ENCODE measurements around the gene NTNG1. TPM values are rescaled to one million over a fixed set of nuclear protein-coding genes. Genes with fewer than 3 reads are reported as not detected.

NTNG1 gene
- total RNA-seq, 6 experiments from 2014 or later, result not detected

DNA sequence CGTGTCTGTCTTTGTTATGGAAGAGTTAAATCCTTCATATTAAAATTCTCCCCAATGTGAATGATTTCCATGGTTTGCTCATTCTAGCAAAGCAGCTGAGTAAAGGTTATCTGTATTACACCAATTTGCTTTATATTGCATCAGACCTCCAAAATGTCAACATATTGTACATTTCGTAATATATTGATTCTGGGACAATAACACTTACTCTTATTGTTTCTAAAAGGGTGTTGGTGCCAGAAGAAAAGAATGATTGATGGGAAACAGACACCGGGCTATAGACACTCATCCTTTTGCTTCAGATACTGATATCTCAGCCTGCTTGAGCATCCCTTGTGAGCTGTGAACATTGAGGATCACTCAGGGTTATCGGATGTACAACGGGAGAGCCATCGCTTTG is 7.0 kb downstream of the NTNG1 start:
- peaks cover 0 to 11% of the 10 kb centered on the region in 2 donors for H3K27me3 ChIP-seq
- intact Hi-C loops (cut with DNase I), result no loop called here
- 52% methylated on average over 6 of the region's 6 CpGs for WGBS (ENCODE audit: insufficient coverage, low coverage, low lambda C conversion rate, missing lambda C conversion rate)
- ATAC-seq (peak in 3 of 4 donors; percentile 52 to 77 (median 57)), DNase-seq (no peak)
- no peaks in the 10 kb centered on the region for H3K9me3 ChIP-seq
- no peak overlapping the region for H3K27ac ChIP-seq
- H3K4me3 ChIP-seq, result no peak overlapping the region
- TF ChIP-seq POLR2A (IDR thresholded peaks at IDR 0.05) (no peak), CTCF (IDR thresholded peaks at IDR 0.05) (no peak)
- H3K4me1 ChIP-seq, result peaks cover 0 to 6% (median 0%) of the 10 kb centered on the region in 4 donors
- no peaks in the 10 kb centered on the region for H3K36me3 ChIP-seq

DNA sequence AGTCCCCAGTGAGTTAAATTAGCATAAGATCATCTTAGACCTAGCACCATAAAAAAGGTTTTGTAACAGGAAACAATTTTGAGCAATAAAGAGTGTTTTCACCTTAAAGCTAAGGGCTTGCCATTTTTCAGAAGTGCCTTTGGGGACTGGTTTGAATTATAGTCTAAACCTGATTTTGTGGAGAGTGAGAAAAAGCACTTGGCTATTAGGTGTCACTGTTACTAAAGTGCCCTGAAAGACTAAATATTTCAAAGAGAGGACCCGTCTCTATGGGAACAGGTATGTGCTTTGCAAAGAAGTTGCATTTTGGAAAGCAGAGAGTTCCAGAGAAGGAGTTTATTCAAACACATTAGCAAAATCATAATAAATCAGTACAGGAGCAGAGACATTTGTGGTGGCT is 9.1 kb downstream of the NTNG1 start:
- WGBS (ENCODE audit: insufficient coverage, low coverage, low lambda C conversion rate, missing lambda C conversion rate), result 22% methylated on average over 1 of the region's 1 CpG
- intact Hi-C loops (cut with DNase I), result no loop called here
- ATAC-seq, result no peak
- Histone ChIP-seq H3K36me3 (no peaks in the 10 kb centered on the region), H3K27me3 (peaks cover 0 to 4% of the 10 kb centered on the region in 2 donors), H3K4me1 (peaks cover 0 to 6% (median 0%) of the 10 kb centered on the region in 4 donors), H3K9me3 (no peaks in the 10 kb centered on the region), H3K4me3 (no peak overlapping the region), H3K27ac (no peak overlapping the region)
- DNase-seq, result no peak
- TF ChIP-seq CTCF (IDR thresholded peaks at IDR 0.05) (no peak), POLR2A (IDR thresholded peaks at IDR 0.05) (no peak)

DNA sequence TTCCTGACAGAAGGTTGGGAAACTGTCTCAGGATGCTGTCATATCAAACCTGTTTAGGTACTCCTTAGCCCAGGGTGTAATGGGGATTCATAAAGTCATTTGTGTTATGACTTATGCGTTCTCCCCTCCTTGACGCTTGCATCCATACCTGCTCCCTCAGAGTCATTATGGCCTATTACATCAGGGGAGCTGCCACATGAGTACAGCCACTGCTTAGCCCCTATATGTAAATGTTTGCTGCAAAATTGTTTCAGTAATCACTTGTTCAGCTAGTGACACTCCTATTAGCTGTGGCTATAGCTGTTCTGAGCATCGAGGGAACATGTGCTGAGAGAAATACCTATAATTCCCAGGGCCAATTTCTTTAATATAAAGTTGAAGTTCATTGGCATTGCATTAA is 10.5 kb downstream of the NTNG1 start:
- Histone ChIP-seq H3K9me3 (no peaks in the 10 kb centered on the region), H3K4me1 (peaks cover 0 to 6% (median 0%) of the 10 kb centered on the region in 4 donors), H3K4me3 (no peak overlapping the region), H3K36me3 (no peaks in the 10 kb centered on the region), H3K27ac (no peak overlapping the region), H3K27me3 (peaks cover 0 to 4% of the 10 kb centered on the region in 2 donors)
- 51% methylated on average over 3 of the region's 3 CpGs for WGBS (ENCODE audit: insufficient coverage, low coverage, low lambda C conversion rate, missing lambda C conversion rate)
- no peak for DNase-seq
- ATAC-seq, result no peak
- no peak for TF ChIP-seq POLR2A (IDR thresholded peaks at IDR 0.05)
- TF ChIP-seq CTCF (IDR thresholded peaks at IDR 0.05), result no peak
- intact Hi-C loops (cut with DNase I), result no loop called here

DNA sequence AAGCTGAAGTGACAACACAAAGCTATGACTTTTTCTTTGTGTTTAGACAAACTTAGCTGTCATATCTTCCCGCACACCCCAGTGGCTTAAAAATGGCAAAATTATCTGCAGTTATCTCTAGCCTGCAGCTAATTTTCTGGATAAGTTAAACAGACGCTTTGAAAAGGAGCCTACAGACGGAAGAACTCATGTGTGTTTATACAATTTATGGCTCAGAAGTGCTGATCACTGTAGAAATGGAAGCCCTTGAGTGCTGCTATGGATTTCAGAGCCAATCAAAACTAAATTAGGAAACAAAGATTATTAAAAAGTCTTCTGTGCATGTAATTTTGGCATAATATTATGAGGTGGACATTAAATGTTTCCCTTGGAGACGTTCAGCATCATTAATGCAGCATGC is 11.6 kb downstream of the NTNG1 start:
- TF ChIP-seq CTCF (IDR thresholded peaks at IDR 0.05), result no peak
- TF ChIP-seq POLR2A (IDR thresholded peaks at IDR 0.05), result no peak
- Histone ChIP-seq H3K36me3 (no peaks in the 10 kb centered on the region), H3K4me3 (no peak overlapping the region), H3K4me1 (peaks cover 0 to 3% (median 0%) of the 10 kb centered on the region in 4 donors), H3K27ac (no peak overlapping the region), H3K27me3 (no peaks in the 10 kb centered on the region), H3K9me3 (no peaks in the 10 kb centered on the region)
- WGBS (ENCODE audit: insufficient coverage, low coverage, low lambda C conversion rate, missing lambda C conversion rate), result 43% methylated on average over 4 of the region's 4 CpGs
- no peak for ATAC-seq
- no peak for DNase-seq
- intact Hi-C loops (cut with DNase I), result no loop called here

DNA sequence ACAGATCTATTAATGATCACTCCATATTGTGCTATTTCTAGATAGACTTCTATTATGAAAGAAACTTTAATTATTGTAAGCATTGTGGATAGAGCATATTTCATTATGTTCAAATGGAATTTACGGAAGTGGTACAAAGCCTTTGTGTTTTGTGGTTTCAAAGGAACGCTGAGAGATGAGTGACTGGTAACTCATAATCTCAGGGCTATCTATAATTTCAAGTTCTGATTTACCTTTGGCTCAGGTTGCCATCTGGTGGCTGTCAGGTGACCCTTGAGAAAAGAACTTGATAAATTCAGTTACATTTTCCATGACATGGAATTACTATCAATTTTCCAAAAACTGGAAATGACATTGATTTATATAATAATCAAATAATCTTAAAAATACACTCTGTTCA is 12.2 kb downstream of the NTNG1 start:
- Histone ChIP-seq H3K27me3 (no peaks in the 10 kb centered on the region), H3K9me3 (no peaks in the 10 kb centered on the region), H3K4me1 (no peaks in the 10 kb centered on the region), H3K36me3 (no peaks in the 10 kb centered on the region), H3K4me3 (no peak overlapping the region), H3K27ac (no peak overlapping the region)
- intact Hi-C loops (cut with DNase I), result no loop called here
- ATAC-seq, result no peak
- DNase-seq, result no peak
- TF ChIP-seq POLR2A (IDR thresholded peaks at IDR 0.05) (no peak), CTCF (IDR thresholded peaks at IDR 0.05) (peak in 1 of 4 donors; percentile 19)
- 59% methylated on average over 2 of the region's 2 CpGs for WGBS (ENCODE audit: insufficient coverage, low coverage, low lambda C conversion rate, missing lambda C conversion rate)

All from right lobe of liver (tissue), 6 donors.